Measurements from ENCODE around the gene NPTXR.

Gene NPTXR

DNA sequence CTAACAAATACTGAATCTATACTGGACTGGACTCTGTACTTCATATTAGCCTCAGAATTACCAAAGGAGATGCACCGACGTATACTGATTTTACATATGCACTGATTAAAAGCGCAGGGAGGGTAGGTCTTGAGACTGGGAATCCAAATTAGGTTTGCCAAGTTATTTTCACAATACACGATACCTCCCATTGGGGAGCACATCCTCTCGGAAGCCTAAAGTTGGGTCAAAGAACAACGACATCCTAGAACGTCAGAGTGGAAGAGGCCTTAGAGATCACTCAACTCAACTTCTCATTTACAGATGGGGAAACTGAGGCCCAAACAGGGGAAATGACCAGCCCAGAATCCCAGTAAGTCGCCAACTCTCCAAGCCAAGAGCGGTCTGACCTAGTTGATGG lies 50.5 kb downstream of the NPTXR start:
- no peak for DNase-seq

DNA sequence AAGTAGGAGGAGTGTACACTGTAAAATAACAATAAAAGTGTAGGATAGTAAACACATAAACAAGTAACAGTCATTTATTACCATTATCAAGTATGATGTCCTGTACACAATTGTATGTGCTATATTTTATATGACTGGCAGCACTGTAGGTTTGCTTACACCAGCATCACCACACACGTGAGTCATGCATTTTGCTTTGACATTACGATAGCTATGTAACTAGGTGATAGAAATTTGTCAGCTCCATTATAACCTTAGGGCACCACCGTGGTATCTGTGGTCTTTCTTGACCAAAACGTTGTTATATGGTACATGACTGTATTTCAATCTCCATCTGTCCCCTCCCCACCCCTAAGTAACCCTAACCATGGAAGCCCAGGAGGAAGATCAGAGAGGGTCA lies 51.0 kb downstream of the NPTXR start:
- peak; percentile 10 for DNase-seq

- DNase-seq, result no peak
Observed at GRCh38 chr22:38789606-38790005, 54.2 kb downstream of the NPTXR start.

GRCh38 chr22:38788846-38789245 lies 55.0 kb downstream of the NPTXR start:
- DNase-seq, result no peak

DNA sequence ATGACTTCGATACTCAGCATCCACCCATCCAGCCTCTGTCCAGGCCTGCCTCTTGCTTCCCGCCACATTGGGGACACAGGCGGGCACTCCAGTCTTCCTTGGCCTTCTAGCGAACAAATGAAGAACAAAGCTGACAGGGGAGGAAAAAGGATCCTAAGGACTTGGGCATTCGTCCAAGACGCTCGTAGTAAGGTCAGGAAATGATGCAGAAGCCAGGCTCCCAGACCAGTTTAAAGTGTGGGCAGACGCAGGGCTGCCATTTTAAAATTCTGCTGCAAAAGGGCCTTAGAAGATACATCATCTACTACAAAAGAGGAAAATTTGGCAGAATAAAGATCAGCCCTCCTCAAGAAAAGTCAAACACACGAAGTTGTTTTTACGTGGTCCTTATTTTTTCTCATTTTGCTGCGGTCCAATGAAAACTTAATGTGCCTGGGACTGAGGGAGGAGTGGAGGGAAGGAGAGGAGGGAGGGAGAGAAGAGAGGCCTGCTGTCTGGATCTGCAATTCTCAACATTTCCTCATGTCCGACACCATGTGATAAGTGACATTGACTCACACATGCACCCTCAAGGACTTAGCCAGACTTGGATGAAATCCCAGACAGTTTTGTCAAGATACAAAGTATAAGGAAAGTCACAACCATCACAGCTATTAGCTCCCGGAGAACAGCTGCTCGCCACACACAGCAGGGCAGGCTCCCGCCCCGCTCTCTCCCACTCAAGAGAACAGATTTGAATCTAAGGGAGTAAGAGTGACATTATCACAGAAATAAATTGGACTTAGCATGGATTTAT lies 55.6 kb downstream of the NPTXR start:
- DNase-seq, result no peak

GRCh38 chr22:38786631-38787030 lies 57.2 kb downstream of the NPTXR start:
- no peak for DNase-seq

- DNase-seq, result no peak
Observed at GRCh38 chr22:38784856-38785255, 59.0 kb downstream of the NPTXR start.

DNA sequence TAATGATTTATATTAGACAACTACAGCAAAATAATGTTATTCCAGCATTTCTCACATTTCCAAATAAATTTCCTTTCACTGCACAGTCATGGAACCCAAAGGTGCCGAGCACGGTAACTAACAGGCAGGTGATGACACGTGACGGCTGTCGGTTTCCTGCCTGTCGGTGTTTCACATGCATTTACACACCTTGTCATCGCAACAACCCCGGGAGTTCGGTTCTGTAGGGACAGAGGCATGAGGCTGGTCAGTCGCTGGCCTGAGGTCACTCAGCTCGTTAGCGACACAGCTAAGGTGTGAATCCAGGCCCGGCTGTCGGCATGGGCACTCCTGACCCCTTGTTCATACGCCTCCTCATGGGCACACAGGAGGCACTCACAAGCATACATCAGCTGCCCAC lies 59.8 kb downstream of the NPTXR start:
- no peak for DNase-seq

DNA sequence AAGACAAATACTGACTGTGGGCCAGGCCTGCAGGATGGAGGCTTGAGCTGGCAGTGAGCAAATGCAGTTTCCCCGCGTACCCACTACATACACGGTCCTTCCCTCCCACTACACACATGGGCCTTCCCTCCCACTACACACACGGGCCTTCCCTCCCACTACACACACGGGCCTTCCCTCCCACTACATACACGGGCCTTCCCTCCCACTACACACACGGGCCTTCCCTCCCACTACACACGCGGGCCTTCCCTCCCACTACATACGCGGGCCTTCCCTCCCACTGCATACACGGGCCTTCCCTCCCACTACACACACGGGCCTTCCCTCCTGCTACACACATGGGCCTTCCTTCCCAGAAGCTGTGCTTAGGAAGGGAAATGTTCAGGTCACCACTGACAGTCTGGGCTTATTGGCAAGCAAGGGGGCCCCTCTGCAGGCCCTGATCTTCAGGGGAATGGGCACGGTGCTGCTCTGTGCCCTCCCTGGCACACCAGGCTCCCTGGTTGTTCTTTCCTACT lies 60.7 kb downstream of the NPTXR start:
- no peak for DNase-seq

DNA sequence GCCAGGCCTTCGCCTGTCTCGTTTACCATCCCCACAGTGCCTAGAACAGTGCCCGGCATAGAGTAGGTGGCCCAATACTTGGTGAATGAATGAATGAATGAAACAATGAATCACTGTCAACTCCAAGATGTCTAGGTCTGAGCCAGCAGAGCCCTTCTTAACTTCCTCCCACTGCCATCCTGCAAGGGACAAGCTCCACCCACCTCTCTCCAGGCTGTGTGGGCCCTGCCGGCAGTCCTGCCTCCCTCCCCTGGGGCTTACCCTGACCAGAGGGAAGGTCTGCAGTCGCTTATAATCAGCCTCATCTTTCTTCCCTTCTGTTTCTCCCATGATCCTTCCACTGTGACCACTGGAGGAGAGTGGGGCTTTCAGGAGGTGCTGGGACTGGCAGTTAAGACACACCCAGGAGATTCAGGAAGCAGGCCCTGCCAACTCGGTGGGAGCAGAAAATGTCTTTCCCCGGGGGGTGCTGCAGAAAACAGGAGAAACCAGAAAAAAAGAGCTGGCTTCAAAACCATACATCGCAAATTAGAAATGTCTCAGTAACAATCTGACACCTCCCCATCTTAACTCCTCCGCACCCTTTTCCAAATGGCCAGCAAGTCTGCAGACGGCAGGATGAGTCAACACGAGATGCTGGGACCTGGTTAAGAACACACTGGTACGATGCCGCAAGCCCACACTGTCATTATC lies 61.3 kb downstream of the NPTXR start:
- DNase-seq, result no peak

DNA sequence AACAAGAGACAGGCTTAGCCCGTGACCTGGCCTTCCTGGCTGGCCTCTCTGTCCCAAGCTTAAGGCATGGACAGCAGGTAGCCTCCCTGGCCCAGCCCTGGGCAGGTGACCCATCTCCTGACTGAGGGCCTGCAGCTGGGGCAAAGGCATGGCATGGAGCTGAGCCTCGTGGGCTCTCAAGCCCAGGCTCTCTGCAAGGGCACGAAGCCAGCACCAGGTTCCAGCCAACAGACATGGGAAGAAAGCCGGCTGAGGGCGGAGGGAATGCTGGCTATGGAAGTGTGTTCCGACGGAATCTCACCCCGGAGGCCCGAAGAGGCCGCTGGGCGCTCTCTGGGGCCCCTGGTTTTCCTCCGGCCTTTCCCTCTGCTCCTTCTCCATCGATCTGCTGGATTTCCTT lies 62.8 kb downstream of the NPTXR start:
- DNase-seq, result no peak

- DNase-seq, result no peak
Observed at GRCh38 chr22:38777087-38777671, 66.6 kb downstream of the NPTXR start.

DNA sequence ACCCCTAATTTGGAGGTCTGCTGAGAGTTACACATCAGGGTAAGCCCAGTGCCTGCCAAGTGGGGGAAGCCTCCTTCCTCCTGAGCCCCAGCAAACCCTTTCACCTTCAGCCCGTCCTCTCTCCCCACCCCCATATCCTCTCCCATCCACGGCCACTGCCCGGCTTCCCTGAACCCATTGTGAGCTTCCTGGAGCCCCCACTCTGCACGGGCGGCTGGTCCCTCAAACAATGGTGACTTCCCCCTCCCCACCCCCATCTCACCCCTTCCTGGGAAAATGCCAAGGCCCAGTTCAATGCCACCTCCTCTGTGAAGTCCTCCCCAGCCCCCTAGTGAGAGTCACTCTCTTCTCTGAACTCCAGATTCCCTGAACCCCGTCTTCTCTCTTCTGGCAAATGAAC lies 67.7 kb downstream of the NPTXR start:
- DNase-seq, result no peak

DNA sequence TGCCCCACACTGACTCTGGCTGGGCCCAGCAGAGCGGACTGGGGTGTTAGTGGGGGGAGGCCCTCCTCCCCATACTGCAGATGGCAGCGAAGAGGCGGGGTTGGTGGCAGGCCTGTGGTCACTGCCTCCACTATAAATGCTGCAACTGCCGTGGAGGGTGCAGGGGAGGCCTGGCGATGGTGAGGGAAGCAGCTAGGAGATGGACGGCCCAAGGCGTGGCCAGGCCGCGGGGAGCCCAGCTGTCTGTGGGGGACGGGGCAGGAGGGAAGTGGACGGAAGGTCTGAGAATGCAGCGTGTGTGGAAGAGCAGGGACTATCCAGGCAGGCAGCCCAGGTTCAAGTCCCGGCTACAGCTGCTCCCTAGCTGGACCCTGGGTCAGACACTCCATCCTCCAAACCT lies 68.2 kb downstream of the NPTXR start:
- no peak for DNase-seq

DNA sequence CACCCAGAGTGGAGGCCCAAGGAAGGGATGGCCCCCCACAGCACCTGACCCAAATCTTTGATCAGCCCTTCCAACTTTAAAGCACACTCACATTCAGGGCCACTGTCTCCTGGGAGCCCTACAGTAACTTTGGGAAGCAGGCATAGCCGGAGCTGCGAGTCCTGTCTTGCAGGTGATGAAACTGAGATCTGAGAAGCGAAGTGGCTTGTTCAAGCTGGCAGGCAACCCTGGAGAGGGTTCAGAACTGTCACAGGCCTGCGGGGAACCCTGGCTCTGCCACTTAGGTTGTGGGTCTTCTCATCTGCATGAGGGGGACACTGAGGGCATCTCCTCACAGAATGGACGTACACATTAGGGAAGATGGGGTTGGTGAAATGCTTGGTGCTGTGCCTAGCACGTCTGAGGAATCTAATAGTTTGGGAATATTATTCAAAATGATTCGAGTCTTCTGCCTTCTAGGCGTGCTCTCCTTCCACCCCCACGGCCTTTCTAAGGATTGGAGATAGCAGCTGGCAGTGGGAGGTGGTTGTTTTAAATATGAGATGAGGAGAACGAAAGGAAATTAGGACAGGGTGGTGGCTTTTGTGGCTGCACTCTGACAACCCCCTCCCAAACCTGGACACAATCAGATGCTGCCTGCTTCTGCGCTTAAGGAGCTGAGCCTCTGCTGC lies 69.2 kb downstream of the NPTXR start:
- no peak for DNase-seq

GRCh38 chr22:38773363-38773946 lies 70.4 kb downstream of the NPTXR start:
- DNase-seq, result no peak

DNA sequence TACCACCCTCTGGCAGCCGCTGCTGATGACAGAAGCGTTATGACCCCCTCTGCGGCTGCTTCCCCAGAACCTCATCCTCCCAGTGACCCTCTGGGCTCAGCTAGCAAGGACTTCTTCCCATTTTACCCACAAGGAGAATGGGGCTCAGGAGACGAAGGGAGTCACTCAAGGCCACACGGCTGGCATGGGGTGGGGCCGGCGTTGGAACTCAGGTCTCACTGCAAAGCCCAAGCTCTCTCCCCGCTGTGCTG lies 71.3 kb downstream of the NPTXR start:
- DNase-seq, result no peak

GRCh38 chr22:38770257-38770949 lies 73.4 kb downstream of the NPTXR start:
- no peak for DNase-seq
